ENCODE data around the gene TCERG1L. TPM values are rescaled to one million over a fixed set of nuclear protein-coding genes. Genes with fewer than 3 reads are reported as not detected.

The TCERG1L gene
- total RNA-seq, 1 donor from 2014 or later, result not detected

- Histone ChIP-seq H3K36me3 (no peaks in the 10 kb centered on the region), H3K9me3 (peaks cover 6% of the 10 kb centered on the region), H3K27ac (no peak overlapping the region), H3K4me3 (no peak overlapping the region), H3K27me3 (no peaks in the 10 kb centered on the region), H3K4me1 (no peaks in the 10 kb centered on the region)
- TF ChIP-seq, protein P1, sequence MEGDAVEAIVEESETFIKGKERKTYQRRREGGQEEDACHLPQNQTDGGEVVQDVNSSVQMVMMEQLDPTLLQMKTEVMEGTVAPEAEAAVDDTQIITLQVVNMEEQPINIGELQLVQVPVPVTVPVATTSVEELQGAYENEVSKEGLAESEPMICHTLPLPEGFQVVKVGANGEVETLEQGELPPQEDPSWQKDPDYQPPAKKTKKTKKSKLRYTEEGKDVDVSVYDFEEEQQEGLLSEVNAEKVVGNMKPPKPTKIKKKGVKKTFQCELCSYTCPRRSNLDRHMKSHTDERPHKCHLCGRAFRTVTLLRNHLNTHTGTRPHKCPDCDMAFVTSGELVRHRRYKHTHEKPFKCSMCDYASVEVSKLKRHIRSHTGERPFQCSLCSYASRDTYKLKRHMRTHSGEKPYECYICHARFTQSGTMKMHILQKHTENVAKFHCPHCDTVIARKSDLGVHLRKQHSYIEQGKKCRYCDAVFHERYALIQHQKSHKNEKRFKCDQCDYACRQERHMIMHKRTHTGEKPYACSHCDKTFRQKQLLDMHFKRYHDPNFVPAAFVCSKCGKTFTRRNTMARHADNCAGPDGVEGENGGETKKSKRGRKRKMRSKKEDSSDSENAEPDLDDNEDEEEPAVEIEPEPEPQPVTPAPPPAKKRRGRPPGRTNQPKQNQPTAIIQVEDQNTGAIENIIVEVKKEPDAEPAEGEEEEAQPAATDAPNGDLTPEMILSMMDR (IDR thresholded peaks at IDR 0.05), result no peak
- TF ChIP-seq POLR2AphosphoS5 (IDR thresholded peaks at IDR 0.05; ENCODE audit: insufficient read depth in 1 of 2, low read depth in 1 of 2) (no peak), POLR2A (IDR thresholded peaks at IDR 0.05) (no peak)
- DNase-seq (ENCODE audit: extremely low spot score in 2 of 2), result no peak
- intact Hi-C loops (cut with DNase I), result no loop called here
These were observed 11.0 kb downstream of the TCERG1L start for GRCh38 chr10:131300508-131300907.

GRCh38 chr10:131290781-131291180 lies 20.7 kb downstream of the TCERG1L start:
- DNase-seq (ENCODE audit: extremely low spot score in 2 of 2), result no peak
- Histone ChIP-seq H3K4me1 (no peaks in the 10 kb centered on the region), H3K9me3 (no peaks in the 10 kb centered on the region), H3K36me3 (no peaks in the 10 kb centered on the region), H3K27me3 (no peaks in the 10 kb centered on the region), H3K27ac (no peak overlapping the region), H3K4me3 (no peak overlapping the region)
- TF ChIP-seq, protein P1 (IDR thresholded peaks at IDR 0.05), result no peak
- TF ChIP-seq POLR2AphosphoS5 (IDR thresholded peaks at IDR 0.05; ENCODE audit: insufficient read depth in 1 of 2, low read depth in 1 of 2) (no peak), POLR2A (IDR thresholded peaks at IDR 0.05) (no peak)
- intact Hi-C loops (cut with DNase I), result no loop called here

GRCh38 chr10:131288648-131289047 lies 22.9 kb downstream of the TCERG1L start:
- Histone ChIP-seq H3K4me3 (no peak overlapping the region), H3K4me1 (no peaks in the 10 kb centered on the region), H3K27me3 (no peaks in the 10 kb centered on the region), H3K27ac (no peak overlapping the region), H3K9me3 (no peaks in the 10 kb centered on the region), H3K36me3 (no peaks in the 10 kb centered on the region)
- intact Hi-C loops (cut with DNase I), result no loop called here
- no peak for DNase-seq (ENCODE audit: extremely low spot score in 2 of 2)
- TF ChIP-seq POLR2A (IDR thresholded peaks at IDR 0.05) (no peak), POLR2AphosphoS5 (IDR thresholded peaks at IDR 0.05; ENCODE audit: insufficient read depth in 1 of 2, low read depth in 1 of 2) (no peak)
- TF ChIP-seq, protein P1 (IDR thresholded peaks at IDR 0.05), result no peak

DNA sequence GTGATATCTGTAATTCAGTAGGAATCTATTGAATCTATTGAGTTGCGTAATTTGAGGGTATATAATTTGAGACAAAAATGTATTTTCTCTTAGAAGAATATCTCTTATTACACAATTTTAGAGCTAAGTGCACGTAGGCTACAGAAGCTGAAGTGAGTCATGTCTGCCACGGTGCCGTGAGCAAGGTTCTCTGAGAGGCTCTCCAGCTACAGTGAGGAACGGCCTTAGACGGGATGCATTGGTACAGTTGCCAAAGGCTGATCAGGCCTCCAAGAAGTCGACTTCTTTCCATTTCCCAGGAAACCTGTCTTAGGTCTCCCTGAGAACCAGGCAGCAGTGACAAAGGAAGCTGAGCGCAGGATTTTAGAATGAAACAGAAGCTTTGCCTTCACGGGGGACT lies 28.6 kb downstream of the TCERG1L start:
- no peaks in the 10 kb centered on the region for H3K9me3 ChIP-seq
- no peaks in the 10 kb centered on the region for H3K36me3 ChIP-seq
- TF ChIP-seq, protein P1 (IDR thresholded peaks at IDR 0.05), result no peak
- TF ChIP-seq POLR2AphosphoS5 (IDR thresholded peaks at IDR 0.05; ENCODE audit: insufficient read depth in 1 of 2, low read depth in 1 of 2), result no peak
- no peak for TF ChIP-seq POLR2A (IDR thresholded peaks at IDR 0.05)
- no peak overlapping the region for H3K4me3 ChIP-seq
- no peak overlapping the region for H3K27ac ChIP-seq
- H3K27me3 ChIP-seq, result no peaks in the 10 kb centered on the region
- DNase-seq (ENCODE audit: extremely low spot score in 2 of 2), result no peak
- intact Hi-C loops (cut with DNase I), result no loop called here
- no peaks in the 10 kb centered on the region for H3K4me1 ChIP-seq

- Histone ChIP-seq H3K9me3 (no peaks in the 10 kb centered on the region), H3K36me3 (no peaks in the 10 kb centered on the region), H3K4me1 (no peaks in the 10 kb centered on the region), H3K27ac (no peak overlapping the region), H3K4me3 (no peak overlapping the region), H3K27me3 (no peaks in the 10 kb centered on the region)
- intact Hi-C loops (cut with DNase I), result no loop called here
- TF ChIP-seq POLR2A (IDR thresholded peaks at IDR 0.05), result no peak
- TF ChIP-seq, protein P1 (IDR thresholded peaks at IDR 0.05), result no peak
- TF ChIP-seq POLR2AphosphoS5 (IDR thresholded peaks at IDR 0.05; ENCODE audit: insufficient read depth in 1 of 2, low read depth in 1 of 2), result no peak
- no peak for DNase-seq (ENCODE audit: extremely low spot score in 2 of 2)
These were observed 31.4 kb downstream of the TCERG1L start for GRCh38 chr10:131280101-131280500.
